ENCODE results near the gene UNC5B.
"Not testable (repeated sequence)": the region's sequence is repeated elsewhere in the genome, so short reads cannot be mapped to it uniquely, and the experiment has no call there.

Gene UNC5B

DNA sequence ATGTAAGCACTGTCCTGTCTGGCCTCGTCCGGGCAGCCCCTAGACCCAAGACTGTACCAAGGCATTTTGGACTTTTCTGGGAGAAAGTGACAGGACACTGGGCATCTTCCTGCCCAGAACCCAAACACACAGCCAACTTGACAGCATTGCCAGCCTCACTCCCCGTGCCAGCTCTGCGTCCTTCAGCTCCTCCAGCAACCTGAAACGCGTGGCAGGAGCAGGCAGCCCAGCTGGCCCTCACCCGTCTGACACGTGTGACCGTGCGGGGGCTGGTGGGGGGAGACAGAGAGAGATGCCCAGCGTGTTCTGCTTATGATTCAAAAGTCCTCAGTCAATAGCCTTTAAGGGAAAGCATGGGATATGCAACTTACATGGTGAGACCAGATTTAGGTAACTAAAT, 56.4 kb downstream of the UNC5B start:
- no peak for DNase-seq (ENCODE audit: low read depth)

GRCh38 chr10:71269301-71270288, 57.2 kb downstream of the UNC5B start:
- no peak for DNase-seq (ENCODE audit: low read depth)

GRCh38 chr10:71270301-71271220, 58.2 kb downstream of the UNC5B start:
- DNase-seq (ENCODE audit: low read depth): peak; percentile 31

GRCh38 chr10:71271662-71272055, 59.3 kb downstream of the UNC5B start:
- DNase-seq (ENCODE audit: low read depth): no peak

DNA sequence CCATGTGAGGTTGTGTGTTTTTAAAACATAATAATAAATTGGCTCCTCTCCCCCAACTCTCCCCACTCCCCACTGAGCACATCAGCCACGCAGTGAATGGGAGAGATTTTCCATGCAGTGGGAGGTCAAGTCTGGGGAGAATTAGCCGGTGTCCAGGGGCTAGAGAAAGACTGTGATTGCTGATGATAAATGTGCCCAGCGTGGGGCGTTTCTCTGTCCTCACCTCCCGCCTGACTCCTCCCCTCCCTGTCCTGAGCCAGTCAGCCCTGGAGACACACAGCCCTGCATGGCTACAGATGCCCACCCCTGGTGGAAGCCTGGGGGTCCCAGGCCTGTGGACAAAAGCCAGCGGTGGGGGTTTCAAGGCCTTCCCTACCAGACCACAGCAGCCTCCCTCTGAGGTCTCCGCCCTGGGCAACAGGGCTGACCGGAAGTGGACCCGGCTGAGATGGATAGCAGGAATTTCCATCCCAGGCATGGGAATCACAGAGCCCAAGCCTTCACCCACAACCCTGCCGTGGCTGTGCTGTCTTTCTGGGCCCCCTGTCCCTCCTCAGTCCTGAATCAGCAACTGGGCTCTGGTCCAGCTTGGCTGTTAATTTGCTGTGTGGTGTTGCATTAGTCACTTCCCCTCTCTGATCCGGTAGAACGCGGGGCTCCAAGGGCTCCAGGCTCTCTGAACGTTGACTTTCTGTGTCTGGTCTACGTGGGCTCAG, 59.8 kb downstream of the UNC5B start:
- peak; percentile 20 for DNase-seq (ENCODE audit: low read depth)

GRCh38 chr10:71272974-71273373, 60.6 kb downstream of the UNC5B start:
- DNase-seq (ENCODE audit: low read depth): not testable (repeated sequence)

- DNase-seq (ENCODE audit: low read depth): no peak
Measured at GRCh38 chr10:71273506-71273905, 61.1 kb downstream of the UNC5B start.

- no peak for DNase-seq (ENCODE audit: low read depth)
Measured at GRCh38 chr10:71274901-71275796, 62.8 kb downstream of the UNC5B start.

DNA sequence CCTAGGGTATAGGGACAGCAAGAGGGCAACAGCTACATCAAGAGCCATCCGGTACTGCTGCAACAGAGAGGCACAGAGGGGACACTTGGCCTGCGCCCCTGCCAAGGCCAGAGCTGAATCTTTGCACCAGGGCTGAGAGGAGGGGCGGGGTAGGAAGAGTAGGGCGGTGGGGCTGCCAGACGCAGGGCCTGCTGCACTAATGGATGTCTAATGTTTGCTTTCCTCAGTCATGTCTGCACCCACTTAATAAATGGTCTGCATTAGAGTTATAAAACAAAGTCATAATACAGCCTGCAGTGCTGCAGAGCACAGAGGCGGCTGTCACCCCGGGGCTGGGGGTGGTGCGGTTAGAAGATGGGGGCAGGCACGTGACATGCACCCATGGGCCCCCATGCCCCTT, 64.5 kb downstream of the UNC5B start:
- no peak for DNase-seq (ENCODE audit: low read depth)

DNA sequence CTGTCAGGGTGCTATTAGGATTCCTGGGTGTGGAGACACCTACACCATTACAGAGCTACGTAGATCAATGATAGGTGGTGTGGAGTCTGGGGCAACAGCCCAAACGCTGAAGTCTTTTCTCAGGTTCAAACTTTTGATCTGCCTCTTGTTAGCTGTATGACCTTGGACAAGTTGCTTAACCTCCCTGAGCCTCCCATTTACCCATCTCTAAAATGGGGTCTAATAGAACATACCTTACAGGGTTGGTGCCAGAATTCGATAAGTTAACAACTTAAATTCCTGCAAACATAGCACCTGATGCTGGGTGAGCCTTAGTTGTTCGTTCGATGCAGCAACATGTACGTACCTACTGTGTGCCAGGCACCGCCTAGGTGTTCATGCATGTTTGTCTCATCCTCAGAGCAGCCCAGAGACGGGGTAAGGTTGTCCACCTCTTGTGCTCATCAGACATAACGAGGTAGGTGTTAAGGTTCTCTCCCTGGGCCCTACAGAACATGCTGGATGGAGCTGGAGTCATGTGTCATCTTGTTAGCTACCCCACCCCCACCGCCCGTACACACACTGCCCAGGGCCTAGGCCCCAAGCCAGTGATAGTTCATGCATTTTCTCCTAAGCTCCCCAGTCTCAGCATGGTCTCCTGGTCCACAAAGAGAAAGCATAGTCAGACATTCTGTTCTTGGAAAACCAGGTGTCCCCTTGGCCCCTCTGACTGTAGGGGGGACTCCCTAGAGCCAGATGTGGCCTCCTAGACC, 65.7 kb downstream of the UNC5B start:
- no peak for DNase-seq (ENCODE audit: low read depth)

DNA sequence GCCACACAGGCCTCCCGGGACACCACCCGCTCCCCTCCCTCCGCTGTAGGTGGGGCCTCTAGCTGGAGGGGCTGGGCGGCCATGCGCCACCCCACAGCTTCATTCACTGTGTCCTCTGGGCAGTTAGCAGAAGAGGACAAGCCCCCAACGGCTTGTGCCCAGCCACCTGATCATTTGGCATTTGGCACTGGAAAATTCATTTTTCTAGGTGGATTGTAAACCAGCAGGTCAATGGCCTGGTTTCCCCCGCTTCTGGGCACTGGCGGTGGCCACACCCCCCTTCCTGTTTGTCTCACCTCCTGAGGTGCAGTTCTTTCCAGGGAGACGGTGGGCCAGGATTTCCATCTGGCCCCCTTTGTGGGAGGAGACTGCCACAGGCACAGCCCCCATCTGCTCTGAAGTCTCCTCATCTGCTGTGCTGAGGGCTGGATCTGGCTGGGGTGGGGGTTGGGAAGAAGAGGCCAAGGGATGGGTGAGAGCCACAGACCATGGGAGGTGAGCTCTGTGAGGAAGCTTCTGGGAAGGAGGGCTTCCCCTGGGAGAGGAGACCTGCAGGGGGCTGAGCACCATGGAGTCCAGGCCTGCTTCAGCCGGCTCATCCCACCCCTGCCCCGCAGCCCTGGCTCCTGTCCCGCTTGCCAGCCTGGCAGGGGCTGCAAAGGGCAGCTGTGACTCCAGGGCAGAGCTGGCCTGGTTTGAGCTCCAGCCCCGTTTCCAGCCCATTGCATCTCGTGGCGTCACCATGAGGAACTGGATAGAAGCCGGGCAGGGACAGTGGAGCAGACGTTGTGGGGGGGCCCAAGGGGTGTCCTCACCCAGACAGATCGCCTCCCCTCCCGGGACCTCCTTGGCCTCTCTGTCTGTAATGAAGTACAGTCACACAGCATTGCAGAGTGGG, 66.6 kb downstream of the UNC5B start:
- DNase-seq (ENCODE audit: low read depth): no peak

- no peak for DNase-seq (ENCODE audit: low read depth)
Measured at GRCh38 chr10:71279590-71280170, 67.3 kb downstream of the UNC5B start.

- DNase-seq (ENCODE audit: low read depth): no peak
Measured at GRCh38 chr10:71280216-71280615, 67.8 kb downstream of the UNC5B start.

DNA sequence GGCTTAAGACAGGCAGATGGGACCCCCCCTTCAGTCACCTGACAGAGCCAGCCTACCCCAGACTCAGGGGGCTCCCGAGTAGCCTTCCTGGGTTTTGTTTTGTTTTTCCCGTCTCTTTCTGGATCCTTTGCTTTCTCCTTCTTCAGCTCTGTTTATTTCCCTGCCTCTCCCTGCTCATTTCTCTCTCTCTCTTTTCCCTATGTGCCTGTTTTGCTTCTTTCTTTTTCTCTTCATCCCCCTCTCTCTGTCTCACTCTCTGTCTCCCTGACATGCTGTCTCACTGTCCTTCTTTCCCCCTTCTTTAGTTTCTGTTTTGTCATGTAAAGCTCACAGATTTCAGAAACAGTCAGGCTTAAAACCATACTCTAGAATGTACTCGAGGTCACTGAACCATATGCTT, 68.5 kb downstream of the UNC5B start:
- no peak for DNase-seq (ENCODE audit: low read depth)

DNA sequence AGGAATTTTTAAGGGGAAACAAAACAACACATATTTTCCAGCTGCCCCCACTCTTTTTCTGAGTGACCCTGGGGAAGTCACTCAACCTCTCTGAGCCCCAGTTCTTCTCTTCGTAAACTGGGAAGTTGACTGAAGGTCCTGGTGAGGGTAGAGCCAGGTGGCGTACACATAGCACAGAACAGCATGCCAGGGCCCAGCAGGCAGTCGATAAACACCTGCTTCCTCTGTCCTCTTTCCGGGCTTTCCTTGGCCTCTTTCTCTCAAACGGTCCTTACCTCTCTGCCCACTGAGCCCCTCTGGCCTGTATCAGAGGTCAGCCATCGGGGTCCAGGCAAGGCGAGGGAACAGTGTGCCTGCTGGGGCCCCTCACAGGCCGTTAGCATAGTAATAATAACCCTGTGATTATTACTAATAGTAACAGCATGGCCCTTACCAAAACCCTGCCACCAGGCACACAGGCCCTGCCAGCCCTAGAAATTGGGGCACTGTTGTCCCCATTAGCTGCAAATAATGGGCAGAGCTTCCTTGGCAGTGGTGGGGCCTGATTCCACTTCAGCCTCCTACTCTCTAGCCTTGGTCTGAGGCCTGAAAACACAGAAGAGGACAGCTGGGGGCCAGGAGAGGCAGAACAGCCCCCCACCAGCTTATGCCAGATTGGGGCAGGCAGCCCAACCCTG, 69.4 kb downstream of the UNC5B start:
- DNase-seq (ENCODE audit: low read depth): no peak

GRCh38 chr10:71282323-71282680, 69.9 kb downstream of the UNC5B start:
- no peak for DNase-seq (ENCODE audit: low read depth)

- no peak for DNase-seq (ENCODE audit: low read depth)
Measured at GRCh38 chr10:71283410-71283809, 71.0 kb downstream of the UNC5B start.

DNA sequence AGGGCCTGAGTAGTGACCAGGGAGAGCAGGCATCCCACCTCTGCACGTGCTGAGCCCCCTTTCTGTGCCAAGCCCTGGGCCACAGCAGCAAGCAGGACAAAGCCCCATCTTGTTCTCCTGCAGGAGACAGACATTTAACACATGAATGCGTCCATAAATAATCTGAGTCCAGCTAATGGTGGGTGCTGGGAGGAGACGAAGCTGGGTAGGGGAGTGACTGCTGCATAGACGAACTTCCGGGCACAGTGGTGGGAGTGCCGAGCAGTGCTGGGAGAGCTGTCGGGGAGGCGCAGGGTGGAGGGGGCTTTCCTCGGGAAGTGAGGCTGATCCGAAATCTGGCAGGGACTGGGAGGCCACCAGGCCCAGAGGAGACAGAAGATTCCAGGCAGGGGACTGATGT, 71.5 kb downstream of the UNC5B start:
- DNase-seq (ENCODE audit: low read depth): no peak

Measured in non-pigmented ciliary epithelial cell (primary cell).